Measurements from ENCODE around the gene PROM2. TPM values are rescaled to one million over a fixed set of nuclear protein-coding genes. Genes with fewer than 3 reads are reported as not detected.
A peak's percentile ranks its signal among the peaks of the same experiment; 100 is the strongest.

Gene PROM2
- total RNA-seq, 1 donor from 2014 or later: 14.2 TPM

- Mint-ChIP-seq H3K4me1 (ENCODE audit: low read depth) (peaks cover 9% of the 10 kb centered on the region), H3K9me3 (ENCODE audit: low read depth) (peaks cover 9% of the 10 kb centered on the region), H3K4me3 (ENCODE audit: low read depth) (no peak overlapping the region)
Observed at GRCh38 chr2:95295376-95295775, 21.1 kb downstream of the PROM2 start.

DNA sequence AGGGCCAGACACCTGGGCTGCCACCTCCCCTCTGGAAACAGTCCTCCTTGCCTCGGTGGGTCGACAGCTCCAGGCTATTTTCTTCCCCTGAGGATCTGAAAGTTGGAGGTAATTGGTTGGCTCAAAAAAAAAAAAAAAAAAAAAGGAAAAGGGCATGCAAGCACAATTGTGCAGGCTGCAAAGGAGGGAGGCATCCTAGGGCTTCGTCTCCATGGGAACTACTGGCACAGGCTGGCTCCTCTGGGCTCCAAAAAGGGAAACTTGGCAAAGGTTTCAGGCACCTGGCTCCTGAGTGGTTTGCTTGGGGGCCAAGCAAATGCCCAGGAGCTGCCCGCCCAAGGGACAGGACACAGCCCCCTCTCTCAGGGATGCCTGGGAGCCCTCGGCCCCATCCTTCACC is 21.8 kb downstream of the PROM2 start:
- Mint-ChIP-seq H3K36me3 (ENCODE audit: insufficient read depth) (peaks cover 2% of the 10 kb centered on the region), H3K4me1 (ENCODE audit: low read depth) (peaks cover 9% of the 10 kb centered on the region), H3K27ac (no peak overlapping the region), H3K4me3 (ENCODE audit: low read depth) (no peak overlapping the region), H3K27me3 (peaks cover 15% of the 10 kb centered on the region), H3K9me3 (ENCODE audit: low read depth) (peaks cover 4% of the 10 kb centered on the region)
- TF ChIP-seq, protein P1, sequence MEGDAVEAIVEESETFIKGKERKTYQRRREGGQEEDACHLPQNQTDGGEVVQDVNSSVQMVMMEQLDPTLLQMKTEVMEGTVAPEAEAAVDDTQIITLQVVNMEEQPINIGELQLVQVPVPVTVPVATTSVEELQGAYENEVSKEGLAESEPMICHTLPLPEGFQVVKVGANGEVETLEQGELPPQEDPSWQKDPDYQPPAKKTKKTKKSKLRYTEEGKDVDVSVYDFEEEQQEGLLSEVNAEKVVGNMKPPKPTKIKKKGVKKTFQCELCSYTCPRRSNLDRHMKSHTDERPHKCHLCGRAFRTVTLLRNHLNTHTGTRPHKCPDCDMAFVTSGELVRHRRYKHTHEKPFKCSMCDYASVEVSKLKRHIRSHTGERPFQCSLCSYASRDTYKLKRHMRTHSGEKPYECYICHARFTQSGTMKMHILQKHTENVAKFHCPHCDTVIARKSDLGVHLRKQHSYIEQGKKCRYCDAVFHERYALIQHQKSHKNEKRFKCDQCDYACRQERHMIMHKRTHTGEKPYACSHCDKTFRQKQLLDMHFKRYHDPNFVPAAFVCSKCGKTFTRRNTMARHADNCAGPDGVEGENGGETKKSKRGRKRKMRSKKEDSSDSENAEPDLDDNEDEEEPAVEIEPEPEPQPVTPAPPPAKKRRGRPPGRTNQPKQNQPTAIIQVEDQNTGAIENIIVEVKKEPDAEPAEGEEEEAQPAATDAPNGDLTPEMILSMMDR (IDR thresholded peaks at IDR 0.05; ENCODE audit: unreplicated experiment): no peak
- no peak for DNase-seq (ENCODE audit: low spot score, unreplicated experiment)

More at GRCh38 chr2:95295376-95295775, 21.1 kb downstream of the PROM2 start:
- no peak for DNase-seq (ENCODE audit: low spot score, unreplicated experiment)
- Mint-ChIP-seq H3K27me3 (peaks cover 15% of the 10 kb centered on the region), H3K36me3 (ENCODE audit: insufficient read depth) (peaks cover 5% of the 10 kb centered on the region), H3K27ac (no peak overlapping the region)
- TF ChIP-seq, protein P1 (IDR thresholded peaks at IDR 0.05; ENCODE audit: unreplicated experiment): no peak

GRCh38 chr2:95296880-95297487 is 22.7 kb downstream of the PROM2 start, which contains the start of gene KCNIP3:
Gene KCNIP3, plus strand, starts transcription at chr2:95297347. Its CDS starts 92 bp downstream, at chr2:95297439.
- Mint-ChIP-seq H3K27ac (peak within 1 kb of the TSS; percentile 76), H3K9me3 (ENCODE audit: low read depth) (no peaks in the 10 kb centered on the region)
- no peak for DNase-seq (ENCODE audit: low spot score, unreplicated experiment)

DNA sequence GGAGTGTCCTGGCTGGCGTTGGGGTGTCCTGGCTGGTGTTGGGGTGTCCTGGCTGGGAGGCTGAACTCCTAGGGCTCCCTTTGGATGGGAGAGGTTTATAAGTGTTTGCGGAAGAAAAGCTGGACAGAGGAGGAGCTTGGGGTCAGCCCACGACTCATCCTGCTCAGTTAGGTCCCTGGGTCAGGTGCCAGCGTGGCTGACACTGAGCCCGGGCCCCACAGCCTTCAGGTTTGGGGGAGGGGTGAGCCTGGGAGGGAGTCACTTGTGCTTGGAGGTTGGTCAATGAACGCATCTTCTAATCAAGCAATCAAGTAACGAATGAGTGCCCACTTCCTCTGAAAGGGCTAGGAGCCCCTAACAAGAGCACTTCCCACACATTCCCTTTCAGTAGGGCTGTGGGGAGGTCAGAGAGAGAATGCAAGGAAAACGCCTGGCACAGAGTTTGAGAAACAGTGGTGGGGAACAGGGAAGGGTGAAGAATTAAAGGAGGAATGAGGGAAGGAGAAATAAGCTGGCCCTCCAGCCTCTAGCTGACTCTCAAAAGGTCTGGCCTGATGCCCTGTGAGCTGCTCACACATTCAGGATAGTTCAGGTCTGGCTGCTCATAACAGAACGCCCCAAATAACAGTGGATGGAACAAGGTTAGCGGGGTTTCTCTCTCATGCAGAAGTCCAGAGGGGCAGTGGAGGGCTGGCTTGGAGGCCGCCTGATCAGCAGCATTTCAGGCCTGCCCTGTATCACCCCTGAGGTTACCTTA is 23.6 kb downstream of the PROM2 start:
- Mint-ChIP-seq H3K4me3 (ENCODE audit: low read depth) (peak overlapping the region; percentile 26), H3K27me3 (peaks cover 17% of the 10 kb centered on the region), H3K9me3 (ENCODE audit: low read depth) (no peaks in the 10 kb centered on the region), H3K36me3 (ENCODE audit: insufficient read depth) (no peaks in the 10 kb centered on the region), H3K27ac (peak overlapping the region; percentile 76), H3K4me1 (ENCODE audit: low read depth) (peaks cover 9% of the 10 kb centered on the region)
- TF ChIP-seq, protein P1 (IDR thresholded peaks at IDR 0.05; ENCODE audit: unreplicated experiment): no peak
- DNase-seq (ENCODE audit: low spot score, unreplicated experiment): no peak

More at GRCh38 chr2:95296880-95297487, 22.7 kb downstream of the PROM2 start, which contains the start of gene KCNIP3:
- Mint-ChIP-seq H3K4me1 (ENCODE audit: low read depth) (peaks cover 9% of the 10 kb centered on the region), H3K36me3 (ENCODE audit: insufficient read depth) (no peaks in the 10 kb centered on the region), H3K27me3 (peaks cover 15% of the 10 kb centered on the region), H3K4me3 (ENCODE audit: low read depth) (peak within 1 kb of the TSS; percentile 26)
- TF ChIP-seq, protein P1 (IDR thresholded peaks at IDR 0.05; ENCODE audit: unreplicated experiment): no peak

- TF ChIP-seq, protein P1 (IDR thresholded peaks at IDR 0.05; ENCODE audit: unreplicated experiment): no peak
- H3K4me3 Mint-ChIP-seq (ENCODE audit: low read depth): no peak overlapping the region
- peaks cover 19% of the 10 kb centered on the region for H3K27me3 Mint-ChIP-seq
- H3K4me1 Mint-ChIP-seq (ENCODE audit: low read depth): peaks cover 9% of the 10 kb centered on the region
- H3K27ac Mint-ChIP-seq: no peak overlapping the region
- no peaks in the 10 kb centered on the region for H3K36me3 Mint-ChIP-seq (ENCODE audit: insufficient read depth)
- DNase-seq (ENCODE audit: low spot score, unreplicated experiment): no peak
- no peaks in the 10 kb centered on the region for H3K9me3 Mint-ChIP-seq (ENCODE audit: low read depth)
Observed at GRCh38 chr2:95298486-95299111, 24.4 kb downstream of the PROM2 start.

All from progenitor cell of endocrine pancreas (in vitro differentiated cells).